ENCODE results near the gene OR13C8. TPM values are rescaled to one million over a fixed set of nuclear protein-coding genes. Genes with fewer than 3 reads are reported as not detected.

The OR13C8 gene
- total and polyA plus RNA-seq, 2 experiments from 2014 or later: not detected

DNA sequence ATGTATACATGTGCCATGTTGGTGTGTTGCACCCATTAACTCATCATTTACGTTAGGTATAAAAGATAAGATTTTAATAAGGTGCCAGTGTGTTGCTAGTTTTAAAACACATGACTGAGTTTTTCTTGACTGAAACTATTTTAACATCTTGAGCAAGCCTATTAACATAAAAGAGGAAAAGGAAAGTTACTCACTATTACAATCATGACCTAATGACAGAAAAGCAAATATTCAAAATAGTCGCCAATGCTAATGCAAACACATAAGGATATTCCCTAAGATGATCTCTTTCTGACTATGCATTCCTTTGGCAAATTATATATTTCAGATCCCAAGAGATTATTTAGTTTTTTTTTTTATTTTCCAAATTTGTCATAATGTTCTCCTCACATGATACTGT lies 42.2 kb downstream of the OR13C8 start:
- Histone ChIP-seq H3K79me2 (replicated peaks; ENCODE audit: insufficient read depth) (no peaks in the 10 kb centered on the region), H4K20me1 (replicated peaks; ENCODE audit: insufficient read depth) (no peaks in the 10 kb centered on the region), H3K9me2 (ENCODE audit: insufficient read depth) (no peaks in the 10 kb centered on the region), H3K4me1 (ENCODE audit: insufficient read depth) (no peaks in the 10 kb centered on the region), H3F3A (replicated peaks; ENCODE audit: low read depth) (no peaks in the 10 kb centered on the region), H3K27ac (ENCODE audit: low read depth) (no peak overlapping the region), H3K4me3 (no peak overlapping the region), H2AFZ (no peak overlapping the region), H3K27me3 (ENCODE audit: insufficient read depth) (no peaks in the 10 kb centered on the region), H3K36me3 (ENCODE audit: insufficient read depth) (no peaks in the 10 kb centered on the region), H3K4me2 (no peak overlapping the region)
- H3K27me3 Mint-ChIP-seq (ENCODE audit: insufficient read depth, low read depth, poor library complexity): no peaks in the 10 kb centered on the region
- H3K36me3 Mint-ChIP-seq (ENCODE audit: low read depth): no peaks in the 10 kb centered on the region
- TF ChIP-seq, protein P1, sequence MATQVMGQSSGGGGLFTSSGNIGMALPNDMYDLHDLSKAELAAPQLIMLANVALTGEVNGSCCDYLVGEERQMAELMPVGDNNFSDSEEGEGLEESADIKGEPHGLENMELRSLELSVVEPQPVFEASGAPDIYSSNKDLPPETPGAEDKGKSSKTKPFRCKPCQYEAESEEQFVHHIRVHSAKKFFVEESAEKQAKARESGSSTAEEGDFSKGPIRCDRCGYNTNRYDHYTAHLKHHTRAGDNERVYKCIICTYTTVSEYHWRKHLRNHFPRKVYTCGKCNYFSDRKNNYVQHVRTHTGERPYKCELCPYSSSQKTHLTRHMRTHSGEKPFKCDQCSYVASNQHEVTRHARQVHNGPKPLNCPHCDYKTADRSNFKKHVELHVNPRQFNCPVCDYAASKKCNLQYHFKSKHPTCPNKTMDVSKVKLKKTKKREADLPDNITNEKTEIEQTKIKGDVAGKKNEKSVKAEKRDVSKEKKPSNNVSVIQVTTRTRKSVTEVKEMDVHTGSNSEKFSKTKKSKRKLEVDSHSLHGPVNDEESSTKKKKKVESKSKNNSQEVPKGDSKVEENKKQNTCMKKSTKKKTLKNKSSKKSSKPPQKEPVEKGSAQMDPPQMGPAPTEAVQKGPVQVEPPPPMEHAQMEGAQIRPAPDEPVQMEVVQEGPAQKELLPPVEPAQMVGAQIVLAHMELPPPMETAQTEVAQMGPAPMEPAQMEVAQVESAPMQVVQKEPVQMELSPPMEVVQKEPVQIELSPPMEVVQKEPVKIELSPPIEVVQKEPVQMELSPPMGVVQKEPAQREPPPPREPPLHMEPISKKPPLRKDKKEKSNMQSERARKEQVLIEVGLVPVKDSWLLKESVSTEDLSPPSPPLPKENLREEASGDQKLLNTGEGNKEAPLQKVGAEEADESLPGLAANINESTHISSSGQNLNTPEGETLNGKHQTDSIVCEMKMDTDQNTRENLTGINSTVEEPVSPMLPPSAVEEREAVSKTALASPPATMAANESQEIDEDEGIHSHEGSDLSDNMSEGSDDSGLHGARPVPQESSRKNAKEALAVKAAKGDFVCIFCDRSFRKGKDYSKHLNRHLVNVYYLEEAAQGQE (IDR thresholded peaks at IDR 0.05; ENCODE audit: unreplicated experiment): no peak
- TF ChIP-seq EZH2 (IDR thresholded peaks at IDR 0.05; ENCODE audit: low read depth, unreplicated experiment) (no peak), ZNF114 (CRISPR knock-in tag; IDR thresholded peaks at IDR 0.05) (no peak), EZH2phosphoT487 (IDR thresholded peaks at IDR 0.05; ENCODE audit: unreplicated experiment) (no peak), ZNF331 (CRISPR knock-in tag; IDR thresholded peaks at IDR 0.05; ENCODE audit: low read depth) (no peak), ETS1 (IDR thresholded peaks at IDR 0.05) (no peak), JUNB (IDR thresholded peaks at IDR 0.05; ENCODE audit: unreplicated experiment) (no peak), CTCF (conservative IDR thresholded peaks at IDR 0.05; ENCODE audit: low read depth in 2 of 2) (no peak), NANOG (IDR thresholded peaks at IDR 0.05; ENCODE audit: borderline replicate concordance) (no peak), STAT1 (IDR thresholded peaks at IDR 0.05; ENCODE audit: unreplicated experiment) (no peak), POLR2AphosphoS5 (IDR thresholded peaks at IDR 0.05; ENCODE audit: low read depth) (no peak), CREB1 (CRISPR knock-in tag; IDR thresholded peaks at IDR 0.05; ENCODE audit: low read depth) (no peak)
- TF ChIP-seq, protein P2, sequence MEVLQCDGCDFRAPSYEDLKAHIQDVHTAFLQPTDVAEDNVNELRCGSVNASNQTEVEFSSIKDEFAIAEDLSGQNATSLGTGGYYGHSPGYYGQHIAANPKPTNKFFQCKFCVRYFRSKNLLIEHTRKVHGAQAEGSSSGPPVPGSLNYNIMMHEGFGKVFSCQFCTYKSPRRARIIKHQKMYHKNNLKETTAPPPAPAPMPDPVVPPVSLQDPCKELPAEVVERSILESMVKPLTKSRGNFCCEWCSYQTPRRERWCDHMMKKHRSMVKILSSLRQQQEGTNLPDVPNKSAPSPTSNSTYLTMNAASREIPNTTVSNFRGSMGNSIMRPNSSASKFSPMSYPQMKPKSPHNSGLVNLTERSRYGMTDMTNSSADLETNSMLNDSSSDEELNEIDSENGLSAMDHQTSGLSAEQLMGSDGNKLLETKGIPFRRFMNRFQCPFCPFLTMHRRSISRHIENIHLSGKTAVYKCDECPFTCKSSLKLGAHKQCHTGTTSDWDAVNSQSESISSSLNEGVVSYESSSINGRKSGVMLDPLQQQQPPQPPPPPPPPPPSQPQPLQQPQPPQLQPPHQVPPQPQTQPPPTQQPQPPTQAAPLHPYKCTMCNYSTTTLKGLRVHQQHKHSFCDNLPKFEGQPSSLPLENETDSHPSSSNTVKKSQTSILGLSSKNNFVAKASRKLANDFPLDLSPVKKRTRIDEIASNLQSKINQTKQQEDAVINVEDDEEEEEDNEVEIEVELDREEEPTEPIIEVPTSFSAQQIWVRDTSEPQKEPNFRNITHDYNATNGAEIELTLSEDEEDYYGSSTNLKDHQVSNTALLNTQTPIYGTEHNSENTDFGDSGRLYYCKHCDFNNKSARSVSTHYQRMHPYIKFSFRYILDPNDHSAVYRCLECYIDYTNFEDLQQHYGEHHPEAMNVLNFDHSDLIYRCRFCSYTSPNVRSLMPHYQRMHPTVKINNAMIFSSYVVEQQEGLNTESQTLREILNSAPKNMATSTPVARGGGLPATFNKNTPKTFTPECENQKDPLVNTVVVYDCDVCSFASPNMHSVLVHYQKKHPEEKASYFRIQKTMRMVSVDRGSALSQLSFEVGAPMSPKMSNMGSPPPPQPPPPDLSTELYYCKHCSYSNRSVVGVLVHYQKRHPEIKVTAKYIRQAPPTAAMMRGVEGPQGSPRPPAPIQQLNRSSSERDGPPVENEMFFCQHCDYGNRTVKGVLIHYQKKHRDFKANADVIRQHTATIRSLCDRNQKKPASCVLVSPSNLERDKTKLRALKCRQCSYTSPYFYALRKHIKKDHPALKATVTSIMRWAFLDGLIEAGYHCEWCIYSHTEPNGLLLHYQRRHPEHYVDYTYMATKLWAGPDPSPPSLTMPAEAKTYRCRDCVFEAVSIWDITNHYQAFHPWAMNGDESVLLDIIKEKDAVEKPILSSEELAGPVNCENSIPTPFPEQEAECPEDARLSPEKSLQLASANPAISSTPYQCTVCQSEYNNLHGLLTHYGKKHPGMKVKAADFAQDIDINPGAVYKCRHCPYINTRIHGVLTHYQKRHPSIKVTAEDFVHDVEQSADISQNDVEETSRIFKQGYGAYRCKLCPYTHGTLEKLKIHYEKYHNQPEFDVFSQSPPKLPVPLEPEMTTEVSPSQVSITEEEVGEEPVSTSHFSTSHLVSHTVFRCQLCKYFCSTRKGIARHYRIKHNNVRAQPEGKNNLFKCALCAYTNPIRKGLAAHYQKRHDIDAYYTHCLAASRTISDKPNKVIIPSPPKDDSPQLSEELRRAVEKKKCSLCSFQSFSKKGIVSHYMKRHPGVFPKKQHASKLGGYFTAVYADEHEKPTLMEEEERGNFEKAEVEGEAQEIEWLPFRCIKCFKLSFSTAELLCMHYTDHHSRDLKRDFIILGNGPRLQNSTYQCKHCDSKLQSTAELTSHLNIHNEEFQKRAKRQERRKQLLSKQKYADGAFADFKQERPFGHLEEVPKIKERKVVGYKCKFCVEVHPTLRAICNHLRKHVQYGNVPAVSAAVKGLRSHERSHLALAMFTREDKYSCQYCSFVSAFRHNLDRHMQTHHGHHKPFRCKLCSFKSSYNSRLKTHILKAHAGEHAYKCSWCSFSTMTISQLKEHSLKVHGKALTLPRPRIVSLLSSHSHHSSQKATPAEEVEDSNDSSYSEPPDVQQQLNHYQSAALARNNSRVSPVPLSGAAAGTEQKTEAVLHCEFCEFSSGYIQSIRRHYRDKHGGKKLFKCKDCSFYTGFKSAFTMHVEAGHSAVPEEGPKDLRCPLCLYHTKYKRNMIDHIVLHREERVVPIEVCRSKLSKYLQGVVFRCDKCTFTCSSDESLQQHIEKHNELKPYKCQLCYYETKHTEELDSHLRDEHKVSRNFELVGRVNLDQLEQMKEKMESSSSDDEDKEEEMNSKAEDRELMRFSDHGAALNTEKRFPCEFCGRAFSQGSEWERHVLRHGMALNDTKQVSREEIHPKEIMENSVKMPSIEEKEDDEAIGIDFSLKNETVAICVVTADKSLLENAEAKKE (CRISPR knock-in tag; IDR thresholded peaks at IDR 0.05): no peak
- no peaks in the 10 kb centered on the region for H3K4me1 Mint-ChIP-seq
- no peaks in the 10 kb centered on the region for H3K9me3 Mint-ChIP-seq
- DNase-seq (ENCODE audit: low spot score): no peak
- ATAC-seq: no peak
- no peak overlapping the region for H3K4me3 Mint-ChIP-seq
- no peak overlapping the region for H3K27ac Mint-ChIP-seq
